ENCODE measurements around the gene RHOV. TPM values are rescaled to one million over a fixed set of nuclear protein-coding genes. Genes with fewer than 3 reads are reported as not detected.

Gene RHOV
- total RNA-seq, 1 donor from 2014 or later = not detected

DNA sequence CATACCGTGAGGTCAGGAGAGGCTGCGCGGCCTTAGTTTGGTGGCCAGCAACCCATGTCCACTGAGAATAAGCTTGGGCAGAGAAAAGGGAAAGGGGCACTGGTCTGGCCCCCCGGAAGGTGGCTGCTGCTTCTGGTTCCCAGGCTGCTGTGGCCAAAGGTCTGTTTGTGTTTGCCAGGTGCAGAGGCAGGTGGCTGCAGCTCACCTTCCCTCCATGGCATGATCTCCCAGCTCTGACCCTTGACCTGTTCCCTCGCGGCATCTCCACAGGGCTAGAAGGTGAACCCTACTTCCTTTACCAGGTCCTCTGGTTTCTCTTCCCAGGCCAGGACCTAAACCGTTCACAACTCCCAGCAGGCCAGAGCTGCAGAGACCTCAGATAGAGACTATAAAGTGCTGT, 34.1 kb upstream of the RHOV start:
- TF ChIP-seq, protein P1, sequence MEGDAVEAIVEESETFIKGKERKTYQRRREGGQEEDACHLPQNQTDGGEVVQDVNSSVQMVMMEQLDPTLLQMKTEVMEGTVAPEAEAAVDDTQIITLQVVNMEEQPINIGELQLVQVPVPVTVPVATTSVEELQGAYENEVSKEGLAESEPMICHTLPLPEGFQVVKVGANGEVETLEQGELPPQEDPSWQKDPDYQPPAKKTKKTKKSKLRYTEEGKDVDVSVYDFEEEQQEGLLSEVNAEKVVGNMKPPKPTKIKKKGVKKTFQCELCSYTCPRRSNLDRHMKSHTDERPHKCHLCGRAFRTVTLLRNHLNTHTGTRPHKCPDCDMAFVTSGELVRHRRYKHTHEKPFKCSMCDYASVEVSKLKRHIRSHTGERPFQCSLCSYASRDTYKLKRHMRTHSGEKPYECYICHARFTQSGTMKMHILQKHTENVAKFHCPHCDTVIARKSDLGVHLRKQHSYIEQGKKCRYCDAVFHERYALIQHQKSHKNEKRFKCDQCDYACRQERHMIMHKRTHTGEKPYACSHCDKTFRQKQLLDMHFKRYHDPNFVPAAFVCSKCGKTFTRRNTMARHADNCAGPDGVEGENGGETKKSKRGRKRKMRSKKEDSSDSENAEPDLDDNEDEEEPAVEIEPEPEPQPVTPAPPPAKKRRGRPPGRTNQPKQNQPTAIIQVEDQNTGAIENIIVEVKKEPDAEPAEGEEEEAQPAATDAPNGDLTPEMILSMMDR (IDR thresholded peaks at IDR 0.05; ENCODE audit: borderline replicate concordance) = no peak
- H3K27ac ChIP-seq (replicated peaks) = peak overlapping the region; percentile 98
- no peaks in the 10 kb centered on the region for H3K27me3 ChIP-seq (ENCODE audit: low read depth)
- H3K36me3 ChIP-seq = peaks cover 7% of the 10 kb centered on the region
- no peak overlapping the region for H3K4me3 ChIP-seq
- no peaks in the 10 kb centered on the region for H3K9me3 ChIP-seq (replicated peaks)
- intact Hi-C loops (cut with micrococcal nuclease) = loop anchor here (5.0 kb wide), 2 partner anchors 34 to 109 kb away; no protein-coding TSS in a partner anchor
- peaks cover 67% of the 10 kb centered on the region for H3K4me1 ChIP-seq
- no peak for DNase-seq

DNA sequence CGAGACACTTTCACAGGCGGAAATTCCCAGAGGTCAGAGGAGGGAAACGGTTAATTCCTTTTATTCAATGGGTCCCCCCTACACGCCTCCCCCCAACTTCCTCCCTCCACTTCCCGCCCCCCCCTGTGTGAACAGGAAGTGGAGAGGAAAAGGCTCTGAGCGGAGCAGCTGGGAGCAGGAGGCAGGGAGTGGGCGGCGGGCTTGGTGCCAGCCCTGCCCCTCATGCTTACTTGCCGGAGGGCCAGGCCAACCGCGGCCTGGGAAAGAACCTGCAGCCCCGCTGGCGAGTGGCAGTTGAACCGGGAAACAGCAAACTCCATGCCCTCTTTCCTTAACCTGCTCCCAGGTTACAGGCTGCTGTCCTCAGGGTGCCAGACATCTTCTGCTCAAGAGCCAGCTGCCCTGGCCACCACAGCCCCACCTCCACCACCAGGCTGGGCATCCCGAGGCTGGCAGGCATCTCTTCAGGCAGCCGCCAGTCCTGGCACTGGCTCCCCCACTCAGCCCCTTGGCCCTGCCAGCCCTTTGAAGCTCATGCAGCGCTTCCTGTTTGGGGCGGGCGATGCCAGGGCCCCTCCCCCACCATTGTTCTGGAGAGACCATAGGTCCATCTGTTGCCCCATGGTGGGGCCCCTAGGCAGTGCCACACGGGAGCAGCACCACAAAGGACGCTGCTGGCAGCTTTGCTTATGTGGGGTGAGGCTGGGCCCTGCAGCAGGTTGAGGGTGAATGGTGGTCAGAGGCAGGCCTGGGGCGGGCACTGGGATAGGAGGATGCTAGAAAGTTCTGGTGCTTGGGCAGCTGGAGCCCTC, 33.2 kb upstream of the RHOV start:
- Histone ChIP-seq H3K27me3 (ENCODE audit: low read depth) (no peaks in the 10 kb centered on the region), H3K9me3 (replicated peaks) (no peaks in the 10 kb centered on the region), H3K4me3 (peak overlapping the region; percentile 67), H3K4me1 (peaks cover 70% of the 10 kb centered on the region), H3K27ac (replicated peaks) (peak overlapping the region; percentile 98), H3K36me3 (peaks cover 16% of the 10 kb centered on the region)
- peak; percentile 64 for DNase-seq
- TF ChIP-seq, protein P1 (IDR thresholded peaks at IDR 0.05; ENCODE audit: borderline replicate concordance) = no peak
- intact Hi-C loops (cut with micrococcal nuclease) = loop anchor here (5.0 kb wide), 2 partner anchors 35 to 110 kb away; no protein-coding TSS in a partner anchor

DNA sequence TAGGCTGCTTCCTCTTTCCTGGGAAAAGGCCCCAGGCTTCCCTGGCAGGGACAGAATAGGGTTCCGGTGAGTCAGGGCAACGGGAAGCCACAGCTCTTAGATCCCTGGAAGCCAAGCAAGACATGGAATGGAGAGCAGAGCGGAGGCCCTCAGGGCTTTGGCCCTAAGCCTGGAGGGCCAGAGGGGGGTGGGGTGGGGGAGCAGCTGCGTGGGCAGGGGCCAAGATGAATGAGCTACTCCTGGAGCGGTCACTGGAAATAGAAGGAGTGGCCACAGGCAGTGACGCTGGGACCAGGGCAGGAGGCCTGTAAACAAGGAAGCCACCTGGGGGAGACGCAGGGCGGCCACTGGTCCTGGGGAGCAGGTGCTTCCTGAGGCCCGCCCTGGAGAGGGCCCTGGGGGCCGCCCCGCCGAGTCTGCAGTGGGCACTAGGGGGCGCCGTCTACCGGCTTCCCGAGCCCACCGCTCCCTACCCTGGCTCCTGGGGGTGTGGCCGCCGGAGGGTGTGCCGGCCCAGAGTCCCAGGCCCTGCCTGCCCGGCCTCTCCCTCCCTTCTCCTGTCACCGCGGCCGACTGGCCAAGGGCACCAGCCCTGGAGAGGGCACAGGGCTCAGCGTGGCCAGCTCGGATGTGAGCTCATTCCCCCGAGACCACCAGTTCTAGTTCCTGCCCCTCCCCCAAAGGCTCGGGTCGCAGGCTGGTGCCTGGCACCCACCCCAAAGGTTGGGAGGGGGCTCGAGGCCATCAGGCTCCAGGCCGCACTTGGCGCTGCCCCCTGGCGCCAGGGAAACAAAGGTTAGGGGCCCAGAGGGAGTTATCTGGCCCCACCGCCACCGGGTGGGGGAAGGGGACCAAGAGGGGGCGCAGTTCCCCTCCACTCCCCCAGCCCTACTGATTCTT, 32.3 kb upstream of the RHOV start:
- TF ChIP-seq, protein P1 (IDR thresholded peaks at IDR 0.05; ENCODE audit: borderline replicate concordance) = peak; percentile 90
- H3K4me1 ChIP-seq = peaks cover 75% of the 10 kb centered on the region
- H3K36me3 ChIP-seq = peaks cover 21% of the 10 kb centered on the region
- H3K4me3 ChIP-seq = peak overlapping the region; percentile 67
- DNase-seq = peak; percentile 87
- intact Hi-C loops (cut with micrococcal nuclease) = loop anchor here (5.0 kb wide), 2 partner anchors 36 to 111 kb away; no protein-coding TSS in a partner anchor
- no peaks in the 10 kb centered on the region for H3K9me3 ChIP-seq (replicated peaks)
- H3K27ac ChIP-seq (replicated peaks) = peak overlapping the region; percentile 98
- H3K27me3 ChIP-seq (ENCODE audit: low read depth) = no peaks in the 10 kb centered on the region

DNA sequence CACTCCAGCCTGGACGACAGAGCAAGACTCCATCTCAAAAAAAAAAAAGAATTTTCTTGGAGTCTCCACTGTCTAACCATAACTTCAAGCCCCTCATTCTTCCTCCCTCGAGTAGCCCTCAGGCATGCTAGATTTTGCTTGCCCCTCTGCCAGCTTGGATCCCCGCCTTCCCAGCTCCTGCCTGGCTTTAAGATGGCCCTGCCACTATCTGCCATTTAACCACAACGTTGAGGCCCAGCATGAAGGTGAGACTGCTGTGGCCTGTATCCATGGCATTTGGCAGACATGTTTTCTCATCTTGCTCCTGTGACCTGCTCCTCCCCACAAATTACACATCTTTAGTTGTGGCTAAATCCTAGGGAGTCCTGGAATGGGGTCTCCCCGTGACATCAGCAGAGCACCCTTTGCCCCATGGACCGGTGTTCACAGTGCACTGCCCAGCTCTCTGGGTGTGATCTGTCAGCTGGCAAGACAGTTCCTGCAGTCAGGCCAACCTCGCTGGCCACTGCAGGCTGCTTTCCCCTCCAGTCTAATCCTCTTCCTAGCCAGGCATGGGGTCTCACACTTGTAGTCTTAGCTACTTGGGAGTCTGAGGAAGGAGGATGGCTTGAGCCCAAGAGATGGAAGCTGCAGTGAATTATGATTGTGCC, 30.6 kb upstream of the RHOV start:
- Histone ChIP-seq H3K27me3 (ENCODE audit: low read depth) (no peaks in the 10 kb centered on the region), H3K4me3 (no peak overlapping the region), H3K27ac (replicated peaks) (peak overlapping the region; percentile 98), H3K4me1 (peaks cover 75% of the 10 kb centered on the region), H3K9me3 (replicated peaks) (no peaks in the 10 kb centered on the region), H3K36me3 (peaks cover 38% of the 10 kb centered on the region)
- no peak for DNase-seq
- intact Hi-C loops (cut with micrococcal nuclease) = loop anchor here (5.0 kb wide), 2 partner anchors 38 to 113 kb away; no protein-coding TSS in a partner anchor
- TF ChIP-seq, protein P1 (IDR thresholded peaks at IDR 0.05; ENCODE audit: borderline replicate concordance) = no peak
